RPMI7951 (cell line): ENCODE data around the gene FANCL. TPM values are rescaled to one million over a fixed set of nuclear protein-coding genes. Genes with fewer than 3 reads are reported as not detected.
A peak's percentile ranks its signal among the peaks of the same experiment; 100 is the strongest.
"Not testable (repeated sequence)": the region's sequence is repeated elsewhere in the genome, so short reads cannot be mapped to it uniquely, and the experiment has no call there.

ENCODE experiments used
- DNase-seq: peaks from one replicate; pipeline ENCODE4 v3.0.0-alpha.2; 2012; ENCODE audit warnings: low read depth
- total RNA-seq: library from RNA; depleted of rRNA; stranded (reverse); fragments of >200 nt; shearing (Covaris generic); gene quantifications from 2 replicates; pipeline ENCODE4 v1.2.3, GENCODE V29; 2014; rRNA removed

FANCL gene
- total RNA-seq, 1 experiment from 2014 or later = 56.4 TPM

DNA sequence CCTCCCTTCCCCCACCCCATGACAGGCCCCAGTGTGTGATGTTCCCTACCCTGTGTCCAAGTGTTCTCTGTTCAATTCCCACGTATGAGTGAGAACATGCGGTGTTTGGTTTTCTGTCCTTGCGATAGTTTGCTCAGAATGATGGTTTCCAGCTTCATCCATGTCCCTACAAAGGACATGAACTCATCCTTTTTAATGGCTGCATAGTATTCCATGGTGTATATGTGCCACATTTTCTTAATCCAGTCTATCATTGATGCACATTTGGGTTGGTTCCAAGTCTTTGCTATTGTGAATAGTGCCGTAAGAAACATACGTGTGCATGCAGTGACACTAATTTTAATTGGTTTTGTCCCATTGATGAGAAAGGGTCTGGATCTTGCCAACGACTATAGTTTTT lies 95.4 kb downstream of the FANCL start:
- DNase-seq = not testable (repeated sequence)

DNA sequence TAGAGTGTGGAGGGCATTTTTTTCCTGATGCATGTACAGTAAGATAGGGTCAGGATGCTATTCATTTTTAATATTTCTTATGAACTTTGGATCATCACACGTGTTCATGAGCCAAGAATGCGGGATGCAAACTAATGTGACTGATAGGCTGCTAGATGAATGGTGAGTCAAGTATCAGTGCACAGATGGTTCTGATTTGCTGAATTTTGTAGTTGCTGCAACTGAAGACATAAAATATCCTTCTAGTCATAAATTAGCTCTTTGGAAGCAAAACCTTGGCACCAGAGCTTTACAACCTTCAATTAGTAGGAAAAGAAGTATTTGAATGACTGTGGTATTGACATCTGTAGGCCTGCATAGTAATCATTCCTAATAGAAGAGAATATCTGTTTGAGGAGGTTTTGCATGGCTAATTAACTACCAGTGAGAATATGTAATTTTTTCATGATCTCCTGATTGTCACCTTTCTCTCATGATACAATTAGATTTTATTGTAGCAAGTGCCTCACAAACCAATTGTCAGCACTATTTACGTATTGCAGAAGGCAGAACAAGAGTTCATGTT lies 100.5 kb downstream of the FANCL start:
- peak; percentile 3 for DNase-seq

DNA sequence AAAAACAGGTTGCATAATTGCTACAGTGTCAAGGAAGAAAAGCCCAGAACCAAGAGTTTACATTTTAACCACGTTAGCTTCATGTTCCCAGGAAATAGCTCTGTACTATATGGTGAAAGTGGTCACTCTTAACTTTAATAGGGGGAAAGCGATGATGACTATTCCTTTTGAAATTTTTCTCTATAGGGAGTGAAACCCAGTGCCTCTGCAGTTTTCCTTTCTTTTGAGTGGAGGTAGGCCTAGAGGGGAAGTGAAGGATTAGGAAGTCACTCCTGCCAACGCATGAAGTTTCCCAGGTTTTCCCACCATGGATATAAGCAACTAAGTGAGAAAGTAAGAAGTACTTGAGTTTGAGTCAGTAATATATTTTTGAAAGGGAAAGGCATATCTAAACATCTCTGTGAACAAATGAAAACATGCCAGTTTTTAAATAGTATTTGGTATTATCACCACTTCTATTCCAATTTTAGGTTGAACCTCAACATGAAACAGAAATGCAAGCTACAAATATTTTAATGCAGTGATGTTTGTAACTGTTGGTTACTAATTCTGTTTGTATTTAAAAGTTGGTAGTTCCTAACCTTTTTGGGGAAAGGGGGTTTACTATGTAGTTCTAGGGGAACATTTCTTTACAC lies 102.6 kb downstream of the FANCL start:
- DNase-seq = no peak

DNA sequence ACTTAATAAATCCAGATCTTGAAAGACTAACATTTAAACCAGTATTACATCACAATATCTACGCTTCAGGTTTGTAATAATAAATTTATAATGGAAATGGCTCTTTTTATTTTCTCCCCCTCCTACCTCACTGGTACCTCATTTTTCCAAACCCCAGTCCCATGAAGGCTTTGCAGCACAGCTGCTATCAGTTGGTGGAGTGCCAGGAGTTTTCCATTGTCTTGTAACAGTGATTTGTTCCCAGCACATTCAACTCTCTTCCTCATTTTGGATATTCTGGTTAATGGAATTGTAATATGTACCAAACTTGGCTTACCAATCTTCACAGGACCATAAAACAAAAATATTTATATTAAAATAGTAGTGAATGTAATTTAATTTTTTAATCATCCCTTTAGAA lies 103.3 kb downstream of the FANCL start:
- peak; percentile 5 for DNase-seq

DNA sequence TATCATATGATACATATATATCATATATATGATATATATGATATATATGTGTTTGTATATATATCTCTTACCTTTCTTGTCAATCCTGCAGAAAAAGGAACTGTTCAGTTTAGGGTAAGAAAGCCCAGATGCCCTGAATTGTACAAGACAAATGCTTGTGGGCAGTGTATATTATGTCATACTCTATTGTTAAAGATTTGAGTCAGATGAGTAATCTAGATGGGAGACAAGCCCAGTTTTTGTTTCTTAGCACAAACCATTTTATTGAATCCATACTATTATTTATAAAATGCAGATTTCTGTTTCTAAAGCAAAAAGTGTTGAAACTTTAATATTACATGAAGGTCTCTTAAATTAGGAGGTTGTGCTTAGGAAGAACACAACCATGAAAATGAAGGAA lies 103.9 kb downstream of the FANCL start:
- DNase-seq = peak; percentile 50

DNA sequence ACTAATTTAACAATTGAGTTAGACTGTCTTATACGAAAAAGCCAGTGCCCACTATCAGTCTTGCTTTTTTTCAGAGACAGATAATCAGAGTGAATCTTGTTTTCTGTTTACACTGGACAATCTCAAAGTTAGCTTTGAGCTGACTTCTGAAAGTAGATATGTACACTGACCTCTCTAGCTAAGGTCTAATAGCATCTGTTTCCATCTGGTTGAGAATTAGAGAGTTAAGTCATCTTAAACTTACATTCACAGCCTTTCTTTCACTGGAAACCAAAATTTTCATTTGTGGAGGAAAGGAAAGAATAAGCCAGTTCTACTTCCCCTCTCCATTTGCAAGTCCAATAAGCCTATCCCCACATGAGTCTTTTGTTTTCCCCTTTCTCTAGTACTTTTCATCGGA lies 105.3 kb downstream of the FANCL start:
- no peak for DNase-seq

DNA sequence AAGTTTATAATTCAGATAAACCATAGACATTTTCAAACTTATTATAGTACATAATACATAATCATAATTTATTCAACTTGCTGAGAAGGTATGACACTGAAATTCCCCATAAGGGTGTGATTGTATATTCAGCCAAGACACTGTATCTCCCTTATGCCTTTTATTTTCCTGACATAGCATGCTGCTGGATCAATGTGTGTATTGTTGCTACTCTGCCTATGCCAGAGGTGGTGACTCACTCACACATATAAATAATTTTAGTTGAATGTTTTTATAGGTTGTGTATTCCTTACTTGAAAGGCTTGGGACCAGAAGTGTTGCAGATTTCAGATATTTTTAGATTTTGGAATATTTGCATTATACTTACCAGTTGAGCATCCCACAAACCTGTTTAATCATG lies 107.7 kb downstream of the FANCL start:
- no peak for DNase-seq

DNA sequence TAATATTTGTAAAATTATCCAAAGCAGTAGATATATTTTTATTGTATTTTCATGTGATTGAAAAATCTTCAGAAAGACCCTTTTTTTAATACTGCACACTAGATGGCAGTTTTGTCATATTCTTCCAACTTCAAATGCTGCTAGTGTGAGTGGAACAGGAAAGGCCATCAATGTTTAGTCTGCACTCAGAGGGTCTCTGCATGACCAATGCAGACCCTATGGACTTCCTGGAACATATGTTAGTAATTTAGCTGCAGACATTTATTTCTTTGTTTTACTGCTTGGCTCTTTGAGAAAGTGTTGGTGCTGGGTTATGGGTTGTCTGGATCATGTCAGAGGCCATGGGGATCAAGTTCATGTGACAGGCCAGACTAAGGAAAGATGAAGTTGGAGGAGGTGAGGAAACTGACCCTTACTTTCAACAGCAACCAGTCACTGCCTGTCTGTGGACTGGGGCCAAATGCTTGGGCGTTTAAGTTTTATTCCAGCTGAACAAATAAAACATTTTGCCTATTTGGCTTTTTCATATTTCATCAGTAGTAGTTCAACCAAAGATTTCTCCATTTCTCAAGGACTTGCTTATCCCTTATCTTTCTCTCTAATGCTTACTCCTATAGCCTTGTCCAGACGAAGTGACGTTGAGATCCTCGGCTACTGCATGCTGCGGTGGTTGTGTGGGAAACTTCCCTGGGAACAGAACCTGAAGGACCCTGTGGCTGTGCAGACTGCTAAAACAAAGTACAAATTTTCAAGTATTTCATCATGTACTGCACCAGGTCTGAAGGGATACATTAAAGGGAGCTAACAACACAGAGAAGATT lies 109.7 kb downstream of the FANCL start:
- DNase-seq = no peak

DNA sequence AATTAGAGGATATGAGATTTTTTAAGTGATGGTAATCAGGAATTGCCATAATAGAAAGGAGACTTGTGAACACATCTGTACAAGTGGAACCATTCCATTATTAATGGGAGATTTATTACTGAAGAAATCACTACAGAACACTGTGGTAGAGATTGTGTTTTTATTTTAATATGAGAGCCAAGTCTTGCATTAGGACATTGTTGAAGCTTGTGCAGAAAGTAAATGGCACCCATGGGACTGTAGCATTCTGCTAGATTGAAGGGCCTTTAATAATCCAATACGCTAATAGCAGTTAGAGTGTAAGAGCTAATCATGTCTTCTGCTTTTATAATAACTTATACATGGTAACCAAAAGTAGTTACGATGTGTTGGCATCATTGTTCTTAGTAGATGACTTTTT lies 110.9 kb downstream of the FANCL start:
- DNase-seq = no peak

DNA sequence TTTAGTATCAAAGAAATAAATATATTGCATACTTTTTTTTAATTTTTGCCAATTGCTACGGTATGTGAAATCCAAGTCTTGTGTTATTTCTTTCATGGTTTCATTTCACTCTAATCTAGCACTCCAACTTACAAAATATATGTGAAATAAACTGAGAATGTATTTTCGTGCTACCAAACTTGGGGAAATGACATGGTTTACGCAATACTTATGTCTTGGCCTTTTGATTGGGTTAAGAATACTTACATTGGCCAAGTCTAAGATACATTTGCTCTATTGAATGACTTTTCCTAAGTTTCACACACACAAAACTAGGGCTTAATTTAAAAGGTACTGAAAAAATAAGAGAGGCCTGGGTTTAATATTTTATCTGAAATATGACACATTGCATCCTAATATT lies 114.0 kb downstream of the FANCL start:
- DNase-seq = no peak

DNA sequence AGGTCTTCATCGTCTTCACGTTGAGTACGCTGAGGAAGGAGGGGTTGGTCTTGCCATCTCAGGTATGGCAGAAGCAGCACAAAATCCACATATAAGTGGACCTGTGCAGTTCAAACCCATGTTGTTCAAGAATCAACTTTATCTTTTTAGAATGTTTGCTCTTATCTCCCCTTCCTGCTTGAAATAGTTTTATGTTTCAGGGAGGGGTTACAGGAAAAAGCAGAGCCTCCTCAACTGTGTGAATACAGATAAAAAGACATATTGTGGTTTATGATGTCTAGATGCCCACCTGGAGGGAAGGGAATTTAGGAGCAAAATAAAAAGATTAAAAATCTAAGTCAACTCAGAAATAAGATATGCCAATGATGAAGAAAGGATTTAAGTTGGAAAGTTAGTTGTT lies 118.6 kb downstream of the FANCL start:
- DNase-seq = no peak

DNA sequence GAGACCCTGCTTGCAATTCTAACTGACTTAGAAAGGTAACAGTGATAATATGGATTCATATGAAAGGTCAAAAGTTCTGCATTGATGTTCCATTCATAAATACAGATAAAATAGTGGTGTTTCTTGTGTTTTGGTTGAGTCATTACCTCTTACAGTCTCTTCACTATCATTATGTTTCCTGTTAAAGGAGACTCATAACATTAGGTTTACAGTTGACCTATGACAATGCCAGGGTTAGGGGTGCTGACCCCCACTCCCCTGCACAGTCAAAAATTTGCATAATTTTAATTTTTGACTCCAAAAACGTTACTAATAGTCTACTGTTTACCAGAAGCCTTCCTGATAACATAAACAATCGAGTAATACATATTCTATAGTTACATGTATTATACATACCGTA lies 119.1 kb downstream of the FANCL start:
- DNase-seq = no peak

DNA sequence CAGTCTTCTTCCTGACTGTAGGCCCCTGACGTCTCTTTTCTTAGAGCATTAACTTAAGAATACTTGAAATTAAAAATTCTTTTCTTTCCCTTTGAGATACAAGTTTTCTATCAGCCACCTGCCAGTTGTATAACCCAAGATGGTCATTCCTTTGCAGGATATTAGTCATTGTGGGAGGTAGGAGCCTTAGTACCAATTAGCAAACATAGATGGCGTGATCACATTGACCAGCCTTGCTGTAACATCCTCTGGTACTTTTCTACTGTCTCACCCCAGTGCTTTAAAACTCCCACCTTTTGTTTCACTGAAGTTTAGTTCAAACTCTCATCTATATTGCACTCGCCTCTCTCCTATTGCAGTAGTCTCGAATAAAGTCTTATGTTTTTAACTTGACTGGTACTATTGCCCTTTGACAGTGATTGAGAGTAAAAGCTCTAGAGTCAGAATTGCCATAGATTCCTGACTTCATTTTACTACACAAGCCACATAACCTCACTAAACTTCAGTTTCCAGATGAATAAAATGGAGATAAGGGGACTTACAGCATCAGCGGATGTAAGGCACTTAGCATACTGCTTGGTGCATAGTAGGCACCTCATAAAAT lies 120.4 kb downstream of the FANCL start:
- DNase-seq = peak; percentile 7

DNA sequence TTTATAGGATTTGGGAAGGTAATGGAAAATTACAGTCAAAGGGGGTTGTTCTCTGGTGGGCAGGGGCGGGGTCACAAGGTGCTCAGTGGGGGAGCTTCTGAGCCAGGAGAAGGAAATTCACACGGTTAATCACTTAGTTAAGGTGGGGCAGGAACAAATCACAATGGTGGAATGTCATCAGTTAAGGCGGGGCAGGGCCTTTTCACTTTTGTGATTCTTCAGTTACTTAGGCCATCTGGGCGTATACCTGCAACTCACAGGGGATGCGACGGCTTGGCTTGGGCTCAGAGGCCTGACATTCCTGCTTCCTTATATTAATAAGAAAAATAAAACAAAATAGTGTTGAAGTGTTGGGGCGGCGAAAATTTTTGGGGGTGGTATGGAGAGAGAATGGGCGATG lies 127.6 kb downstream of the FANCL start:
- DNase-seq = not testable (repeated sequence)

DNA sequence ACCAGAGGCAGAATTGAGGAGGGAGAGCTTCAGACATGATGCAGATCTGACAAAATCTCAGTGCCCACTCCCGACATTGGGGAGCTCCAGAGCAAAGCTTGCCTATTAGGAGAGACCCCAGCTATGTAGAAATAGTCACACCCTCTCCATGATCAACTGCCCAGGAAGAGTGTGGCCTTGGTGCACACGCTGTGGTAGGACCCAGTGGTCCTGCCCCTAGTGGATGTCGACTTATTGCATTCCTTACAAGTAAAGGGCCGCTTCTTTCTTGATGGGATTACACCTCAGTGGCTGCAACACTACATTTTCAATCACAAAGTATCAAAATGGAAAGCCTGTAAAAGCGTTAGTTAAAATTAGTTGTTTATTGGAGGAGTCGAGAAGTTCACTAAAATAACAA lies 130.4 kb downstream of the FANCL start:
- no peak for DNase-seq

DNA sequence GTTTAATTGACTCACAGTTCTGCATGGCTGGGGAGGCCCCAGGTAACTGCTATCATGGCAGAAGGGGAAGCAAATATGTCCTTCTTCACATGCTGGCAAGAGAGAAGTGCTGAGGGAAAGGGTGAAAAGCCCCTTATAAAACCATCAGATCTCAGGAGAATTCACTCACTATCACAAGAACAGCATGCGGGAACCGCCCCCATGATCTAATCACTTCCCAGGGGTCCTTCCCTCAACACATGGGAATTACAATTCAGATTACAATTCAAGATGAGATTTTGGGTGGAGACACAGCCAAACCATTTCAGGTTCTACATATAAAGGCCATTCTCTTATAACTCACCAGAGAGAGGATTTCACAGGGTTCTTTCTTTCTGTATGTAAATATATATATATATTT lies 131.6 kb downstream of the FANCL start:
- DNase-seq = no peak

Other genes with a start within 250 kb of the FANCL start
- gene VRK2, start 194.5 kb downstream of the FANCL start, total RNA-seq = 29.8 and 38.4 TPM in 2 replicates